ENCODE measurements around the gene STARD6.
A peak's percentile ranks its signal among the peaks of the same experiment; 100 is the strongest.

The STARD6 gene, protein sequence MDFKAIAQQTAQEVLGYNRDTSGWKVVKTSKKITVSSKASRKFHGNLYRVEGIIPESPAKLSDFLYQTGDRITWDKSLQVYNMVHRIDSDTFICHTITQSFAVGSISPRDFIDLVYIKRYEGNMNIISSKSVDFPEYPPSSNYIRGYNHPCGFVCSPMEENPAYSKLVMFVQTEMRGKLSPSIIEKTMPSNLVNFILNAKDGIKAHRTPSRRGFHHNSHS

DNA sequence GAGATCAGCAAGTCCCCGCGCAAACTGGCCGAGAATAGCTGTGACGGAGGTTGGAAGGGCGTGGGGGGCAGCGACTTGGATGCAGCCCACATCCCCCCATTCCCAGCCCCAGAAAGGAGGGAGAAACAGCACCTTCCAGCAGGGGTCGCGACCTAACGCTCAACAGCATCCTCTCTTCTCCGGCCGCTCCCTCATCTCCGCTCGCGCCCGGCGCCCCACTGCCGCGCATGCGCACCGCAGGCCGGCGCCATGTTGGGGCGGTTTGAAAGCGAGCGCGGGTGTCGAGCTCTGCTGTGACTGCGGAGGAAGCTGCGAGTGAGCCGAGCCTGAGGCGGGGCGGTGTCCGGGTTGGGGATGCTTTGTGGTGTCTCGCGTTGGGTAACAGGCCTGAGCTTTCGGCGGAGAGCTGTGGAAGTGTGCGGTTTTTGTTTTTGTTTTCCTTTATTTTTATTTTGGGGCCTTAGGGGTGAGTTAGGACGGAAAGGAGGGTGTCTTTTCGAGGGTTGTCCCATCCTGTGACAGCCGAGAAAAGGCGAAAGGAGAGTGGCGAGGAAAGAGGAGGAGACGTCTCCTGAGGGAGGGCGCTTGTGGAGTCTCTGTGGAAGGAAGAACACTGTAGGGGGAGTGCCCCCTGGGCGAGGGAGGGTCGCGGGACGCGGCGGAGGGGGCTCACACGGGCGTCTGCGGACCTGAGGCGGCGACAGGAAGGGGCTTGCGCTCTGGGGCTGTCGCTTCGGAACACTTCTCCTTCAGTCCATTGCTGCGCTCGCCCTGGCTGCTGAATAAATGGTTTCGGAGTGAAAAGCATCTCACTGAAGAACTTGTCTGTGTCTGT lies at the start of gene STARD6, which contains the start of gene C18orf54:
TSS of gene STARD6 (minus strand) at position 199 of the 835 bp plus-strand sequence. CDS start 3,285 bp downstream, outside the sequence.
TSS of gene C18orf54 (plus strand) at position 247 of the 835 bp plus-strand sequence. CDS start 2,667 bp downstream, outside the sequence.
- TF ChIP-seq, protein P1, sequence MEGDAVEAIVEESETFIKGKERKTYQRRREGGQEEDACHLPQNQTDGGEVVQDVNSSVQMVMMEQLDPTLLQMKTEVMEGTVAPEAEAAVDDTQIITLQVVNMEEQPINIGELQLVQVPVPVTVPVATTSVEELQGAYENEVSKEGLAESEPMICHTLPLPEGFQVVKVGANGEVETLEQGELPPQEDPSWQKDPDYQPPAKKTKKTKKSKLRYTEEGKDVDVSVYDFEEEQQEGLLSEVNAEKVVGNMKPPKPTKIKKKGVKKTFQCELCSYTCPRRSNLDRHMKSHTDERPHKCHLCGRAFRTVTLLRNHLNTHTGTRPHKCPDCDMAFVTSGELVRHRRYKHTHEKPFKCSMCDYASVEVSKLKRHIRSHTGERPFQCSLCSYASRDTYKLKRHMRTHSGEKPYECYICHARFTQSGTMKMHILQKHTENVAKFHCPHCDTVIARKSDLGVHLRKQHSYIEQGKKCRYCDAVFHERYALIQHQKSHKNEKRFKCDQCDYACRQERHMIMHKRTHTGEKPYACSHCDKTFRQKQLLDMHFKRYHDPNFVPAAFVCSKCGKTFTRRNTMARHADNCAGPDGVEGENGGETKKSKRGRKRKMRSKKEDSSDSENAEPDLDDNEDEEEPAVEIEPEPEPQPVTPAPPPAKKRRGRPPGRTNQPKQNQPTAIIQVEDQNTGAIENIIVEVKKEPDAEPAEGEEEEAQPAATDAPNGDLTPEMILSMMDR (IDR thresholded peaks at IDR 0.05; ENCODE audit: borderline replicate concordance, control extremely low read depth, extremely low read depth, insufficient read depth, missing control alignments), result peak; percentile 55
- in situ Hi-C loops (cut with MboI; ENCODE audit: low sequenced_read_pairs, unreplicated experiment), result no loop called here
- DNase-seq (ENCODE audit: low spot score), result peak; percentile 97

DNA sequence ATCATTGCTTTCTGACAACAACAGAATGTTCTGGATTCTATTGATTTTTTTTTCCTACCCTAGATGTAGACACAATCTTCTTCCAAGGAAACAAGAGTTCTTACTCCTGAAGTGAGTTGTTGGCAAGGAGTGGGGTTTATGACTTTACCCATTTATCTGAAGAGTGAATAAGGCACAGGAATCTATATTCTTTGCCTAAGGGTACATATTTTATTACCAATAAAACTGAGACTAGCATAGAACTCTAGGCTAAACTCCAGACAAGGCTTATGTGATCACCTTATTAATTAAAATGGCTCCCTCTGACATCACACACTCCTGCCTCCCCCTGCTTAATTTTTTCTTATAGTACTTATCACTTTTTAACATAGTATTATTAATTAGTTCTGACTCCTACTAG lies 47.6 kb upstream of the STARD6 start:
- in situ Hi-C loops (cut with MboI; ENCODE audit: low sequenced_read_pairs, unreplicated experiment), result no loop called here
- no peak for DNase-seq (ENCODE audit: low spot score)
- TF ChIP-seq, protein P1 (IDR thresholded peaks at IDR 0.05; ENCODE audit: borderline replicate concordance, control extremely low read depth, extremely low read depth, insufficient read depth, missing control alignments), result no peak

DNA sequence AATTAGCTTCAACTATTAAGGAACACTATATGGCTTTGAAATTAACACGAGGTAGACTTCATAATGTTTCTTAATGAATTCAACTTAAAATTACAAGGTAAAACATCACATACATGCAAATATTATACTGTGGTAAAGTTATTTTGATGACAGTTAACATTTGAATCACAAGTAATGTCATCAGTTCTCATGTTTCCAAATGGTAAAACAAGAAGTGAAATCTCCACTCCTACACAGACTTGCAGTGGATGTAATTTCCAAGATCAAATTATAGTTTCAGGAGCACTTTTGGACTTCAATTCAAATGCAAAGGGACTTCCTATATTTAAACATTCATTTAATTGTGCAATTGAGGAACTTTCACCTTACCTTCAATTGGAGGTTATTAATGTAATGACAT lies 39.1 kb upstream of the STARD6 start:
- DNase-seq (ENCODE audit: low spot score), result no peak
- in situ Hi-C loops (cut with MboI; ENCODE audit: low sequenced_read_pairs, unreplicated experiment), result no loop called here
- TF ChIP-seq, protein P1 (IDR thresholded peaks at IDR 0.05; ENCODE audit: borderline replicate concordance, control extremely low read depth, extremely low read depth, insufficient read depth, missing control alignments), result no peak

DNA sequence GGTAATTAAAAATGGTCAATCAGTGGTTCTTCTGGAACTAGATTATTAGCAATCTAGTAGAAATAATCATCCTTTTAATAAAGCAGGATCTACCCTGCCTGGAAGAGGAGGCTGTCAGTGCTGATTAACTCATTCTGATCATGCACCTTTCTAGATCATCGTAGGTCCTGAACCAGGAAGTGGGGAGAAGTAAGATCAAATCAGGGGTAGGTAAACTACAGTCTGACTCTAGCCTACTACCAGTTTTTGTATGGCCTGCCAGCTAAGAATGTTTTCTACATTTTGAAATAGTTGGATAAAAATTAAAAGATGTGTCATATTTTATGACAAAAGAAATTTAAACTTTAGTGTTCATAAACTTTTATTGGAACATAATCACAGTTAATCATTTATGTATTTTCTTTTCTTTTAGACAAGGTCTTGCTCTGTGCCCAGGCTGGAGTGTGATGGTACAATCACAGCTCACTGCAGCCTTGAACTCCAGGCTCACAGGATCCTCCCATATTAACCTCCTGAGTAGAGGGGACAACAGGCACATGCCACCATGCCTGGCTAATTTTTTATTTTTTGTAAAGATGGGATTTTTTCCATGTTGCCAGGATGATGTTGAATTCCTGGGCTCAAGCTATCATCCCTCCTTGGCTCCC lies 36.1 kb upstream of the STARD6 start:
- no peak for DNase-seq (ENCODE audit: low spot score)
- TF ChIP-seq, protein P1 (IDR thresholded peaks at IDR 0.05; ENCODE audit: borderline replicate concordance, control extremely low read depth, extremely low read depth, insufficient read depth, missing control alignments), result no peak
- in situ Hi-C loops (cut with MboI; ENCODE audit: low sequenced_read_pairs, unreplicated experiment), result no loop called here

DNA sequence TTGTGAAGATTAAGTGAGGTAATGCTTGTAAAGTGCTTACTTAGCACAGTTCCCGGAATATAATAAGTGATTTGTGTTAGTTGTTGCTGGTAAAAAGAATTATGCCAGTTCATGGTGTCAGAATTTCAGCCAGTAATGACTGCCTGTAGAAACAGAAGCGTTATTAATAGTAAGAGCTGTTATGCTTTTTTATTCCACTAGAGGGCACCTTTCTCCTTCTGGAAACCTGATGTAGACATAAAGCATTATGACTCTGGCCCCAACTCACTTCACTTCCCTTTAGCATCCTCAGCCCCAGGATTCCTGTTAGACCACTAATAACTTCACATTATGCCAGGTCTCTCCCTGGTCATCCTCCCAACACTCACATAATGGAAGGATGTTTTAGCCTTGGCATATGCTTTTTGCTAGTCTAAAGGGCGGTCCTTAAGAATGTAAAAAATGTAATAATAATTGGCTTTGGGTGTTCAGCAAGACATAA lies 34.9 kb upstream of the STARD6 start:
- TF ChIP-seq, protein P1 (IDR thresholded peaks at IDR 0.05; ENCODE audit: borderline replicate concordance, control extremely low read depth, extremely low read depth, insufficient read depth, missing control alignments), result peak; percentile 62
- in situ Hi-C loops (cut with MboI; ENCODE audit: low sequenced_read_pairs, unreplicated experiment), result no loop called here
- DNase-seq (ENCODE audit: low spot score), result peak; percentile 46

DNA sequence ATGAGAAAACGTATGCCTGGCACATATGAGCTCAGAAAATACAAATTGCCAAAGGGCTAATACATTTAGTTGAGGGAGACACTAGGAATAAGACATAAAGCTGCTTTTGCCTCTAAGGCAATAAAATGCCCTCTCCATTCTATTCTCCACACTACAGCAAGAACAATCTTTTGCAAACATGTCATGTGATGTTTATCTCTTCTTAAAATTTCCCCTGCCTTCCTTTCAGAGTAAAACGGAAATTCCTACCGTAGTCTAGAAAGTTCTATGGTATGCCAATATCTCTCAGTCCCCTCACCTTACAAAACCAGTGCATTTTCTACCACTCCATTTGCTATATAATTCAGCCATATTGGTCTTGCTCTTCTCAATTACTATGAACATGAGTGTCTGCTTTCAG lies 33.2 kb upstream of the STARD6 start:
- in situ Hi-C loops (cut with MboI; ENCODE audit: low sequenced_read_pairs, unreplicated experiment), result no loop called here
- no peak for DNase-seq (ENCODE audit: low spot score)
- TF ChIP-seq, protein P1 (IDR thresholded peaks at IDR 0.05; ENCODE audit: borderline replicate concordance, control extremely low read depth, extremely low read depth, insufficient read depth, missing control alignments), result no peak

All from GM13976 (cell line).